ENCODE measurements around the gene MNAT1. TPM values are rescaled to one million over a fixed set of nuclear protein-coding genes. Genes with fewer than 3 reads are reported as not detected.
A peak's percentile ranks its signal among the peaks of the same experiment; 100 is the strongest.

MNAT1 gene
- total and polyA plus RNA-seq, 9 of the 15 experiments (the other 6 are each of a cell fraction or from before 2014, with no cell fraction given), result 37.8 to 83.3 (median 60.4) TPM

DNA sequence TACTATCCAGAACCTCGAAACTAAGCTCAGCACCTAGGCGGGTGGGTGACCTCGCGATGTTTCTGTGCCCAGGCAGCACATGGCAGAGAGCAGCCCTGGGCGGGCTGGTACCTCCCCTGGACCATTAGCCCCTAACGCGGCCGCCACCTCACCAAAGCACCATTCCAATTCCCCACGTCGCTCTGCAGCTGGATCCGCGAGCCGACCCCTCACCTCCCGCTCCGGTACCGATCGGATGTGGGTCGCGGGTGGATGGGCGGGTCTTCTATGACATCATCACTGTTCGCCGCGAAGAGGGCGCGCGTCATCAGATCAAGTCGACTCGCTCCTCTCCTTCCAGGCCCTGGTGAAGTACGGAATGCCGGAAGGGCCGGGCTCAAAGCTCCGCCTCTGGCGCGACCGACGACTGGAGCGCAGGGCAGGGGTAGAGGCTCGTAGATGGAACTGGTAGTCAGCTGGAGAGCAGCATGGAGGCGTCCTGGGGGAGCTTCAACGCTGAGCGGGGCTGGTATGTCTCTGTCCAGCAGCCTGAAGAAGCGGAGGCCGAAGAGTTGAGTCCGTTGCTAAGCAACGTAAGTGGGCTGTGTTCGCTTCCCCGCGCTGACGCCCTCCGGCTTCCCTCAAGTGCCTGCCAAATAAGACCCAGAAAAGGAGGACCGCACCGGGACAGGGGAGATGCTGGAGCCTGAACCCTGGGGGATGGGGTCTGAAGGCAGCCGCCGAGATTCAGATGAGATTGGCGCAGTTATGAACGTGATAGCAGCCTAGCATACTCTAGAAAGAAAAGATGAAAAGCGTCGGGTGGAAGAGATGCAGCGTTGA, 246.5 kb downstream of the MNAT1 start, which contains the start of the genes SLC38A6 and TRMT5 (continued):
- TF ChIP-seq, protein P1, sequence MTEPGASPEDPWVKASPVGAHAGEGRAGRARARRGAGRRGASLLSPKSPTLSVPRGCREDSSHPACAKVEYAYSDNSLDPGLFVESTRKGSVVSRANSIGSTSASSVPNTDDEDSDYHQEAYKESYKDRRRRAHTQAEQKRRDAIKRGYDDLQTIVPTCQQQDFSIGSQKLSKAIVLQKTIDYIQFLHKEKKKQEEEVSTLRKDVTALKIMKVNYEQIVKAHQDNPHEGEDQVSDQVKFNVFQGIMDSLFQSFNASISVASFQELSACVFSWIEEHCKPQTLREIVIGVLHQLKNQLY (CRISPR knock-in tag; conservative IDR thresholded peaks at IDR 0.05), result no peak
- TF ChIP-seq MAZ (CRISPR knock-in tag; conservative IDR thresholded peaks at IDR 0.05 in 1 of 2, IDR thresholded peaks at IDR 0.05 in 1 of 2) (peak; percentile 30 to 48; a peak in 1 of 4 replicates), ZBTB8A (IDR thresholded peaks at IDR 0.05; ENCODE audit: partially characterized antibody) (no peak), PML (IDR thresholded peaks at IDR 0.05; ENCODE audit: low read length) (0 out of 2 replicates have a peak, but pooled peaks have one; percentile 31), XRCC5 (IDR thresholded peaks at IDR 0.05; ENCODE audit: low read depth, low read length) (no peak), ZNF586 (CRISPR knock-in tag; conservative IDR thresholded peaks at IDR 0.05) (no peak), ETV5 (CRISPR knock-in tag; IDR thresholded peaks at IDR 0.05; ENCODE audit: low read depth) (no peak; the same call in 1 of the 2 replicates), ZKSCAN3 (CRISPR knock-in tag; IDR thresholded peaks at IDR 0.05) (no peak), ZNF354B (CRISPR knock-in tag; IDR thresholded peaks at IDR 0.05) (no peak), HDAC3 (IDR thresholded peaks at IDR 0.05; ENCODE audit: borderline replicate concordance, partially characterized antibody) (no peak), SAFB2 (IDR thresholded peaks at IDR 0.05; ENCODE audit: borderline replicate concordance, low read depth, low read length, severe bottlenecking) (no peak), TBP (optimal IDR thresholded peaks at IDR 0.05; ENCODE audit: low read depth, low read length) (peak; percentile 70), EGR1 (conservative IDR thresholded peaks at IDR 0.05) (no peak; the same call in 1 of the 2 replicates), PCBP2 (IDR thresholded peaks at IDR 0.05; ENCODE audit: low read depth, low read length, poor library complexity, severe bottlenecking) (no peak), NFIC (IDR thresholded peaks at IDR 0.05) (peak; percentile 26; the same call in 1 of the 2 replicates), ZNF121 (CRISPR knock-in tag; conservative IDR thresholded peaks at IDR 0.05) (no peak)
- TF ChIP-seq, protein P2, sequence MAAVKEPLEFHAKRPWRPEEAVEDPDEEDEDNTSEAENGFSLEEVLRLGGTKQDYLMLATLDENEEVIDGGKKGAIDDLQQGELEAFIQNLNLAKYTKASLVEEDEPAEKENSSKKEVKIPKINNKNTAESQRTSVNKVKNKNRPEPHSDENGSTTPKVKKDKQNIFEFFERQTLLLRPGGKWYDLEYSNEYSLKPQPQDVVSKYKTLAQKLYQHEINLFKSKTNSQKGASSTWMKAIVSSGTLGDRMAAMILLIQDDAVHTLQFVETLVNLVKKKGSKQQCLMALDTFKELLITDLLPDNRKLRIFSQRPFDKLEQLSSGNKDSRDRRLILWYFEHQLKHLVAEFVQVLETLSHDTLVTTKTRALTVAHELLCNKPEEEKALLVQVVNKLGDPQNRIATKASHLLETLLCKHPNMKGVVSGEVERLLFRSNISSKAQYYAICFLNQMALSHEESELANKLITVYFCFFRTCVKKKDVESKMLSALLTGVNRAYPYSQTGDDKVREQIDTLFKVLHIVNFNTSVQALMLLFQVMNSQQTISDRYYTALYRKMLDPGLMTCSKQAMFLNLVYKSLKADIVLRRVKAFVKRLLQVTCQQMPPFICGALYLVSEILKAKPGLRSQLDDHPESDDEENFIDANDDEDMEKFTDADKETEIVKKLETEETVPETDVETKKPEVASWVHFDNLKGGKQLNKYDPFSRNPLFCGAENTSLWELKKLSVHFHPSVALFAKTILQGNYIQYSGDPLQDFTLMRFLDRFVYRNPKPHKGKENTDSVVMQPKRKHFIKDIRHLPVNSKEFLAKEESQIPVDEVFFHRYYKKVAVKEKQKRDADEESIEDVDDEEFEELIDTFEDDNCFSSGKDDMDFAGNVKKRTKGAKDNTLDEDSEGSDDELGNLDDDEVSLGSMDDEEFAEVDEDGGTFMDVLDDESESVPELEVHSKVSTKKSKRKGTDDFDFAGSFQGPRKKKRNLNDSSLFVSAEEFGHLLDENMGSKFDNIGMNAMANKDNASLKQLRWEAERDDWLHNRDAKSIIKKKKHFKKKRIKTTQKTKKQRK (IDR thresholded peaks at IDR 0.05; ENCODE audit: borderline replicate concordance, low read depth, low read length), result no peak
- TF ChIP-seq, protein P3, sequence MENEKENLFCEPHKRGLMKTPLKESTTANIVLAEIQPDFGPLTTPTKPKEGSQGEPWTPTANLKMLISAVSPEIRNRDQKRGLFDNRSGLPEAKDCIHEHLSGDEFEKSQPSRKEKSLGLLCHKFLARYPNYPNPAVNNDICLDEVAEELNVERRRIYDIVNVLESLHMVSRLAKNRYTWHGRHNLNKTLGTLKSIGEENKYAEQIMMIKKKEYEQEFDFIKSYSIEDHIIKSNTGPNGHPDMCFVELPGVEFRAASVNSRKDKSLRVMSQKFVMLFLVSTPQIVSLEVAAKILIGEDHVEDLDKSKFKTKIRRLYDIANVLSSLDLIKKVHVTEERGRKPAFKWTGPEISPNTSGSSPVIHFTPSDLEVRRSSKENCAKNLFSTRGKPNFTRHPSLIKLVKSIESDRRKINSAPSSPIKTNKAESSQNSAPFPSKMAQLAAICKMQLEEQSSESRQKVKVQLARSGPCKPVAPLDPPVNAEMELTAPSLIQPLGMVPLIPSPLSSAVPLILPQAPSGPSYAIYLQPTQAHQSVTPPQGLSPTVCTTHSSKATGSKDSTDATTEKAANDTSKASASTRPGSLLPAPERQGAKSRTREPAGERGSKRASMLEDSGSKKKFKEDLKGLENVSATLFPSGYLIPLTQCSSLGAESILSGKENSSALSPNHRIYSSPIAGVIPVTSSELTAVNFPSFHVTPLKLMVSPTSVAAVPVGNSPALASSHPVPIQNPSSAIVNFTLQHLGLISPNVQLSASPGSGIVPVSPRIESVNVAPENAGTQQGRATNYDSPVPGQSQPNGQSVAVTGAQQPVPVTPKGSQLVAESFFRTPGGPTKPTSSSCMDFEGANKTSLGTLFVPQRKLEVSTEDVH (IDR thresholded peaks at IDR 0.05; ENCODE audit: low read depth, partially characterized antibody), result peak; percentile 68
- TF ChIP-seq, protein P4, sequence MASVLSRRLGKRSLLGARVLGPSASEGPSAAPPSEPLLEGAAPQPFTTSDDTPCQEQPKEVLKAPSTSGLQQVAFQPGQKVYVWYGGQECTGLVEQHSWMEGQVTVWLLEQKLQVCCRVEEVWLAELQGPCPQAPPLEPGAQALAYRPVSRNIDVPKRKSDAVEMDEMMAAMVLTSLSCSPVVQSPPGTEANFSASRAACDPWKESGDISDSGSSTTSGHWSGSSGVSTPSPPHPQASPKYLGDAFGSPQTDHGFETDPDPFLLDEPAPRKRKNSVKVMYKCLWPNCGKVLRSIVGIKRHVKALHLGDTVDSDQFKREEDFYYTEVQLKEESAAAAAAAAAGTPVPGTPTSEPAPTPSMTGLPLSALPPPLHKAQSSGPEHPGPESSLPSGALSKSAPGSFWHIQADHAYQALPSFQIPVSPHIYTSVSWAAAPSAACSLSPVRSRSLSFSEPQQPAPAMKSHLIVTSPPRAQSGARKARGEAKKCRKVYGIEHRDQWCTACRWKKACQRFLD (CRISPR knock-in tag; IDR thresholded peaks at IDR 0.05), result peak; percentile 62; the same call in 1 of the 2 replicates

All from K562 (cell line).